HG03025 (cell line): ENCODE data around the gene NCEH1.
A peak's percentile ranks its signal among the peaks of the same experiment; 100 is the strongest.
"Not testable (repeated sequence)": the region's sequence is repeated elsewhere in the genome, so short reads cannot be mapped to it uniquely, and the experiment has no call there.

ENCODE experiments used
- ATAC-seq: cut with Tn5 transposase; IDR thresholded peaks from one replicate; pipeline ENCODE4 v1.9.1; 2021; ENCODE audit warnings: mild to moderate bottlenecking, moderate library complexity; ENCODE audit not compliant: unreplicated experiment, low FRiP score

NCEH1 gene

GRCh38 chr3:172710664-172711453 is at the start of gene NCEH1:
NCEH1 (minus strand) TSS chr3:172711067; CDS start chr3:172710984, 83 bp downstream.
- ATAC-seq, result peak; percentile 100

- not testable (repeated sequence) for ATAC-seq
Measured at GRCh38 chr3:172760416-172760815, 49.5 kb upstream of the NCEH1 start.

GRCh38 chr3:172753125-172753524 is 42.3 kb upstream of the NCEH1 start:
- ATAC-seq, result no peak

GRCh38 chr3:172752651-172753050 is 41.8 kb upstream of the NCEH1 start:
- ATAC-seq, result no peak

- peak; percentile 13 for ATAC-seq
Measured at GRCh38 chr3:172751175-172751704, 40.4 kb upstream of the NCEH1 start.

- peak; percentile 100 for ATAC-seq
Measured at GRCh38 chr3:172750368-172751174, 39.7 kb upstream of the NCEH1 start, which contains the start of gene ECT2. ECT2 (plus strand) TSS chr3:172750726; CDS start chr3:172754531, 3,805 bp downstream.

GRCh38 chr3:172750069-172750367 is 39.2 kb upstream of the NCEH1 start:
- no peak for ATAC-seq

- no peak for ATAC-seq
Measured at GRCh38 chr3:172749230-172749965, 38.5 kb upstream of the NCEH1 start.

- ATAC-seq, result no peak
Measured at GRCh38 chr3:172746475-172746874, 35.6 kb upstream of the NCEH1 start.

- ATAC-seq, result no peak
Measured at GRCh38 chr3:172739462-172739861, 28.6 kb upstream of the NCEH1 start.

GRCh38 chr3:172735014-172735413 is 24.1 kb upstream of the NCEH1 start:
- no peak for ATAC-seq

- ATAC-seq, result no peak
Measured at GRCh38 chr3:172726380-172726779, 15.5 kb upstream of the NCEH1 start.

- not testable (repeated sequence) for ATAC-seq
Measured at GRCh38 chr3:172722536-172723040, 11.7 kb upstream of the NCEH1 start.

- ATAC-seq, result no peak
Measured at GRCh38 chr3:172717493-172718088, 6.7 kb upstream of the NCEH1 start.

- ATAC-seq, result no peak
Measured at GRCh38 chr3:172716476-172716875, 5.6 kb upstream of the NCEH1 start.

GRCh38 chr3:172713316-172713715 is 2.4 kb upstream of the NCEH1 start:
- no peak for ATAC-seq

GRCh38 chr3:172711454-172711795 is 558 bp upstream of the NCEH1 start:
- no peak for ATAC-seq

GRCh38 chr3:172709774-172710663 is 848 bp downstream of the NCEH1 start:
- peak; percentile 11 for ATAC-seq
